Esophagus muscularis mucosa (tissue), 3 donors: ENCODE results near the gene CD151.

ENCODE experiments used
- POLR2A ChIP-seq: fragments of 450-650 bp; IDR thresholded peaks from one replicate; pipeline ENCODE4 v1.6.1; 2017; ENCODE audit warnings: antibody characterized with exemption, moderate library complexity, mild to moderate bottlenecking, low read depth
- POLR2AphosphoS5 ChIP-seq, 2 donors: sonication (generic); formaldehyde crosslinking; IDR thresholded peaks; one replicate each; pipeline ENCODE4 v1.6.1; 2017; ENCODE audit warnings: antibody characterized with exemption in 2 of 2
- TF ChIP-seq, protein P1 (sequence below), 3 experiments: fragments of 200-600 bp in 2 of 3; fragments of 450-650 bp in 1 of 3; sonication (generic) in 2 of 3; IDR thresholded peaks; one replicate each; pipeline ENCODE4 v1.5.1; 2017 to 2019; ENCODE audit warnings: antibody characterized with exemption in 3 of 3, mild to moderate bottlenecking in 2 of 3, moderate library complexity in 1 of 3

DNA sequence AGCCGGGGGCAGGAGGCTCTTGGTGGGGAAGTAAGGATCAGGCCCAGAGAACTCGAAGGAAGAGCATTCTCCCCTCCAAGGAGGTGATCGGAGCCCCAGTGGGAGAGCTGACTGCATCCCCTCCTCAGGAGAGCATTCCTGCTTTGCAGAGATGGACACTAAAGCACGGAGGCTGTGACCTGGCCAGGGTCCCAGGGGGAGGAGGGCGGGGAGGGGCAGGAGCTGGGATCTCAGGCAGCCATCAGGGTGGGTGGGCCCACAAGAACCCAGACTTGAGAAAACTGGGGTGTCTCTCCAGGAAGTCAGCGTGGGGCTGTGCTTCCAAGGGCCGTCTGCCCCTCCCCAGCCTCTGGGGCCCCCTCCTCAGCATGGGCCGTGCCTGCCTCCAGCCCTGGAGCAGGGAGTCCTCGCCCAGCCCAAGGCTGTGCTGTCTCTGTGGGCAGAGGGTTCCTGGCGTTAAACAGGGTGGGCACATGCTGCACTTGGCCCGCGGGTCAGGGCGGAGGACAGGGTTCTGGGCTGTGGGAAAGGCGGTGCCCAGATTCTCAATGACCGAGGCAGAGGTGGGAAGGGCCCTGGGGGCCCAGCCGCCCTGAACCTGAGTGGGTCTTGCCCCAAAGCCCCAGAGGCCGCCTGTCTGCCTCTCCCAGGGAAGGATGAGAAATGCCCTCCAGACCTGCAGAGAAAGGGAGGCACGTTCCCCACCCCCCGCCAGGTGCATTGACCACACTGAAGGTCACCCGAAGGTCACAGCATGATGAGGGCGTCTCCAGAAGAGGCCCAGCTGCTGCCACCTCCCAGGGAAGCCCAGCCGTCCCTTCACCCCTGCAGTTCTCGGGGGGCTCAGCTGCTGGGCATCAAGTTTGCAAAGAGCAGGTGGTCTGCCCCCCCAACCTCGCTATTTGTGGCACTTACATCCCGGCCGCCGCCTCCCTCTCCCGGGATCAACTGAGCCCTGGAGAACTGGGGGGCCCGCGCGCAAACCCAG, 43.5 kb upstream of the CD151 start:
- TF ChIP-seq, protein P1, sequence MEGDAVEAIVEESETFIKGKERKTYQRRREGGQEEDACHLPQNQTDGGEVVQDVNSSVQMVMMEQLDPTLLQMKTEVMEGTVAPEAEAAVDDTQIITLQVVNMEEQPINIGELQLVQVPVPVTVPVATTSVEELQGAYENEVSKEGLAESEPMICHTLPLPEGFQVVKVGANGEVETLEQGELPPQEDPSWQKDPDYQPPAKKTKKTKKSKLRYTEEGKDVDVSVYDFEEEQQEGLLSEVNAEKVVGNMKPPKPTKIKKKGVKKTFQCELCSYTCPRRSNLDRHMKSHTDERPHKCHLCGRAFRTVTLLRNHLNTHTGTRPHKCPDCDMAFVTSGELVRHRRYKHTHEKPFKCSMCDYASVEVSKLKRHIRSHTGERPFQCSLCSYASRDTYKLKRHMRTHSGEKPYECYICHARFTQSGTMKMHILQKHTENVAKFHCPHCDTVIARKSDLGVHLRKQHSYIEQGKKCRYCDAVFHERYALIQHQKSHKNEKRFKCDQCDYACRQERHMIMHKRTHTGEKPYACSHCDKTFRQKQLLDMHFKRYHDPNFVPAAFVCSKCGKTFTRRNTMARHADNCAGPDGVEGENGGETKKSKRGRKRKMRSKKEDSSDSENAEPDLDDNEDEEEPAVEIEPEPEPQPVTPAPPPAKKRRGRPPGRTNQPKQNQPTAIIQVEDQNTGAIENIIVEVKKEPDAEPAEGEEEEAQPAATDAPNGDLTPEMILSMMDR (IDR thresholded peaks at IDR 0.05) = no peak
- no peak for TF ChIP-seq POLR2AphosphoS5 (IDR thresholded peaks at IDR 0.05)
- no peak for TF ChIP-seq POLR2A
